Chondrocyte (in vitro differentiated cells): ENCODE results near the gene OXGR1. TPM values are rescaled to one million over a fixed set of nuclear protein-coding genes. Genes with fewer than 3 reads are reported as not detected.

Experiments used
- DNase-seq: peaks from one replicate; pipeline ENCODE4 v3.0.0; 2021; ENCODE audit warnings: mixed read lengths, low spot score
- H3K27ac Mint-ChIP-seq: one replicate; pipeline ENCODE4 v1.8.0; 2021; ENCODE audit warnings: mild to moderate bottlenecking, moderate library complexity, mixed read lengths; ENCODE audit not compliant: unreplicated experiment
- H3K27me3 Mint-ChIP-seq: 2 replicates; pipeline ENCODE4 v1.8.0; 2021; ENCODE audit warnings: low read depth, mixed read lengths
- H3K36me3 Mint-ChIP-seq: 2 replicates; pipeline ENCODE4 v1.8.0; 2021; ENCODE audit warnings: low read depth, mixed read lengths
- H3K4me1 Mint-ChIP-seq: 2 replicates; pipeline ENCODE4 v1.8.0; 2021; ENCODE audit warnings: low read depth, mild to moderate bottlenecking, mixed read lengths
- H3K4me3 Mint-ChIP-seq: one replicate; pipeline ENCODE4 v1.8.0; 2021; ENCODE audit warnings: mild to moderate bottlenecking, moderate library complexity, mixed read lengths; ENCODE audit not compliant: unreplicated experiment
- H3K9me3 Mint-ChIP-seq: 2 replicates; pipeline ENCODE4 v1.8.0; 2021; ENCODE audit warnings: low read depth, mixed read lengths
- total RNA-seq: library from RNA; stranded (reverse); gene quantifications from 3 replicates; pipeline ENCODE4 v1.2.1, GENCODE V29; 2021
- TF ChIP-seq, protein P1 (sequence below): fragments of 200-600 bp; sonication (generic); IDR thresholded peaks from 2 replicates; pipeline ENCODE4 v1.5.0; 2021; ENCODE audit warnings: antibody characterized with exemption, mild to moderate bottlenecking, moderate library complexity

OXGR1 gene
- total RNA-seq, 1 donor from 2014 or later = not detected

DNA sequence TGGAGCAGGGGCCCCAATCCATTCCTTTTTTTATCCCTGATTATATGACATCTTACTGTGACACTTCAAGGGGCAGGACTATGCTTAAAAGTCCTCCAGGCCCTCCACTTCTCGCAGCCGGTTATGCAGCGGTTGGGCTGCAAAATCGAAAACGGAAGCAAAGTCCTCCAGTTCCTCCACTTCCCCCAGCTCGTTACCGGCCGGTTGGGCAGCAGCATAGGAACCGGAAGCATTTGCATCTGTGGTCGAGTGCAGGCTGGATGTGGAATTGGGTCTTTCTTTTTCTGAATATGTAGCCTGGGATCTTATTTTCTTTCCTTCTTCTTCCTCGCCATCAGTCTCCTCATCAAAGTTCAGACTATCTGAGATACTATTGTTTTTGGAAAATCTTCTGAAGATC is 46.1 kb downstream of the OXGR1 start:
- TF ChIP-seq, protein P1, sequence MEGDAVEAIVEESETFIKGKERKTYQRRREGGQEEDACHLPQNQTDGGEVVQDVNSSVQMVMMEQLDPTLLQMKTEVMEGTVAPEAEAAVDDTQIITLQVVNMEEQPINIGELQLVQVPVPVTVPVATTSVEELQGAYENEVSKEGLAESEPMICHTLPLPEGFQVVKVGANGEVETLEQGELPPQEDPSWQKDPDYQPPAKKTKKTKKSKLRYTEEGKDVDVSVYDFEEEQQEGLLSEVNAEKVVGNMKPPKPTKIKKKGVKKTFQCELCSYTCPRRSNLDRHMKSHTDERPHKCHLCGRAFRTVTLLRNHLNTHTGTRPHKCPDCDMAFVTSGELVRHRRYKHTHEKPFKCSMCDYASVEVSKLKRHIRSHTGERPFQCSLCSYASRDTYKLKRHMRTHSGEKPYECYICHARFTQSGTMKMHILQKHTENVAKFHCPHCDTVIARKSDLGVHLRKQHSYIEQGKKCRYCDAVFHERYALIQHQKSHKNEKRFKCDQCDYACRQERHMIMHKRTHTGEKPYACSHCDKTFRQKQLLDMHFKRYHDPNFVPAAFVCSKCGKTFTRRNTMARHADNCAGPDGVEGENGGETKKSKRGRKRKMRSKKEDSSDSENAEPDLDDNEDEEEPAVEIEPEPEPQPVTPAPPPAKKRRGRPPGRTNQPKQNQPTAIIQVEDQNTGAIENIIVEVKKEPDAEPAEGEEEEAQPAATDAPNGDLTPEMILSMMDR = no peak
- no peak overlapping the region for H3K27ac Mint-ChIP-seq
- H3K9me3 Mint-ChIP-seq = no peaks in the 10 kb centered on the region
- no peaks in the 10 kb centered on the region for H3K4me1 Mint-ChIP-seq
- DNase-seq = no peak
- peaks cover 10% of the 10 kb centered on the region for H3K27me3 Mint-ChIP-seq
- H3K36me3 Mint-ChIP-seq = no peaks in the 10 kb centered on the region
- H3K4me3 Mint-ChIP-seq = no peak overlapping the region

- Mint-ChIP-seq H3K27ac (no peak overlapping the region), H3K4me1 (no peaks in the 10 kb centered on the region), H3K9me3 (no peaks in the 10 kb centered on the region), H3K27me3 (peaks cover 11% of the 10 kb centered on the region), H3K36me3 (no peaks in the 10 kb centered on the region), H3K4me3 (no peak overlapping the region)
- TF ChIP-seq, protein P1 = no peak
- DNase-seq = no peak
Measured at GRCh38 chr13:96947343-96947910, 46.8 kb downstream of the OXGR1 start.

DNA sequence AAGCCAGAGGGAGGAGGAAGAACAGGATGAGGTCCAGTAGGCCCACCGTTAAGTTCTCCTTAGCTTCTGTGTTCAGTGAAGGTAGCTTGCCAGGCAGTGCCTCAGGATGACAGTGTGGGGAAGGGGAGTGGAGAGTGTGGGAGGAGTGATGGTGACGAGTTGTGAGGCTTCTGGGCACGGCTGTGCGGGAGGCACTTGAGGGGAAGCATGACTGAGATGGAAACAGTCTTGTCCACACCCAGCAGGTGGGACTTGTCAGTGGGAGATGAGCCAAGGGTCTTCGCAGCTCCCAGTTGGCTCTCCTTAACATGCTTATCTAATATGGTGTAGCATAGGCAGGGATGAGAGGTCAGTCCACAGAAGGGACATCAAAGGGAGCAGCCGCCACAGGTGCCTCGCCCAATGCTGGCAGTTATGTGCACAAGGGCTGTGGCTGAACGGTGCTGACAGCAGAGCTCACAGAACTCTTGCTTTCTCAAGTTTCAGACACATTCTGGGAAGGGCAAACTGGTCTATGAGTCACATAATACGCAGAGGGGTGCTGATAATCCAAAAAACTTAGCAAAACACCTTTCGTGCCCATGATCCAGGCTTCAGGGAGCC is 47.5 kb downstream of the OXGR1 start:
- TF ChIP-seq, protein P1 = no peak
- Mint-ChIP-seq H3K36me3 (no peaks in the 10 kb centered on the region), H3K4me1 (no peaks in the 10 kb centered on the region), H3K4me3 (no peak overlapping the region), H3K27ac (no peak overlapping the region), H3K9me3 (no peaks in the 10 kb centered on the region), H3K27me3 (peaks cover 9% of the 10 kb centered on the region)
- DNase-seq = no peak

DNA sequence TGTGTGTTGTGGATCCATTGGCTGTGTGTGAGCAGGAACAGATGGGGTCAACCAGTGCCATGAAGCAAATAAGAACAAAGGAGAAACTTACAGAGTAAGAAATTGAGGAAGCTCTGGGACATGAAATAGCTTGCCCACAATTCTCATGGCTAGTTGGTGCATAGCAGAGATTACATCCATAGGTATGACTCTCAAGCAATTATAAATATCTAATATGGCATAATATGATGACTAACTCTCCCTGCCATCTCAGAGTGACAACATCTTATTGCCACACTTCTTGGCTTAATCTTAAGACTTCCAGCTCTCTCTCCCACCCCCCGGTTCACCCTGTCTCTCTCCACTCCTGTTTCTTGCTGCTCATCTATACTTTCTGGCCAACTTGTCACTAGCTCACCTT is 53.3 kb downstream of the OXGR1 start:
- H3K9me3 Mint-ChIP-seq = no peaks in the 10 kb centered on the region
- TF ChIP-seq, protein P1 = no peak
- H3K4me3 Mint-ChIP-seq = no peak overlapping the region
- H3K4me1 Mint-ChIP-seq = no peaks in the 10 kb centered on the region
- H3K27ac Mint-ChIP-seq = no peak overlapping the region
- H3K27me3 Mint-ChIP-seq = peaks cover 20% of the 10 kb centered on the region
- no peaks in the 10 kb centered on the region for H3K36me3 Mint-ChIP-seq
- DNase-seq = no peak

DNA sequence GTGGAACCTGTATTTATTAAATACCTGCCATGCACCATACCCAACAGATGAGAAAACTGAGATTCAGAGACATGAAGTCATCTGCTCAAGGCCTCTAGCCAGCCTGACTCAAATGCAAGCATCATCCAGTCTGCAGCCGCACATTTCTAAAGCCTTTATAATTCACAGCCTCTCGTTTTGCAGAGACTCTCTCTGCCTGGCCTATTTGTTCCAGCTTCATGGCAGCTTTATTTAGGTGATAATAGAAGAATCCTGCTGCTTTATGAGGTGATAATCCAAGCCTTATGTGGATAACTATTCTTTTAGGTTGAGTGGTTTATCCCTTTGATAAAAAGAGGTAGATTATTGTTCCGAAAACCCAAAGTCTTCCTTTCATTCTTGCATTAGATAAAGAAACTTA is 58.4 kb downstream of the OXGR1 start:
- H3K27ac Mint-ChIP-seq = no peak overlapping the region
- peaks cover 11% of the 10 kb centered on the region for H3K27me3 Mint-ChIP-seq
- H3K36me3 Mint-ChIP-seq = no peaks in the 10 kb centered on the region
- H3K9me3 Mint-ChIP-seq = no peaks in the 10 kb centered on the region
- TF ChIP-seq, protein P1 = no peak
- H3K4me1 Mint-ChIP-seq = no peaks in the 10 kb centered on the region
- no peak overlapping the region for H3K4me3 Mint-ChIP-seq
- DNase-seq = no peak

Other genes with a start within 250 kb of the OXGR1 start
- 40.1 to 65.1 TPM (median 41.3 TPM) in 3 replicates for gene MBNL2, start 227.9 kb upstream of the OXGR1 start, total RNA-seq